HepG2 (cell line): ENCODE measurements around the gene DOCK9.

Source experiments
- BRCA1 ChIP-seq: sonication (generic); formaldehyde crosslinking; IDR thresholded peaks from 2 replicates; pipeline ENCODE4 v1.4.0; 2020; ENCODE audit warnings: missing genetic modification reagents
- DNMT1 ChIP-seq: sonication (generic); formaldehyde crosslinking; IDR thresholded peaks from 2 replicates; pipeline ENCODE4 v1.5.1; 2020; ENCODE audit warnings: mild to moderate bottlenecking, missing genetic modification reagents
- POLR2A ChIP-seq, 2 experiments: IDR thresholded peaks; 2 replicates each; pipeline ENCODE4 v1.6.1; 2011; ENCODE audit warnings: low read depth in 2 of 2, low read length in 2 of 2, mild to moderate bottlenecking in 1 of 2, moderate library complexity in 1 of 2; ENCODE audit not compliant: insufficient read depth in 1 of 2
- RAD21 ChIP-seq: fragments of 450-650 bp; formaldehyde crosslinking; IDR thresholded peaks from 2 replicates; pipeline ENCODE4 v1.5.0; 2020; ENCODE audit warnings: mild to moderate bottlenecking
- TCF7L2 ChIP-seq: IDR thresholded peaks from 2 replicates; pipeline ENCODE4 v1.6.1; 2011; ENCODE audit warnings: mild to moderate bottlenecking, low read depth, low read length, moderate library complexity
- ZNF274 ChIP-seq: sonication (generic); formaldehyde crosslinking; IDR thresholded peaks from 2 replicates; pipeline ENCODE4 v1.5.1; 2020; ENCODE audit warnings: mild to moderate bottlenecking, missing genetic modification reagents
- ZNF768 ChIP-seq: sonication (generic); formaldehyde crosslinking; IDR thresholded peaks from 2 replicates; pipeline ENCODE4 v1.4.0; 2020; ENCODE audit warnings: missing genetic modification reagents
- TF ChIP-seq, protein P1 (sequence below): sonication (generic); formaldehyde crosslinking; IDR thresholded peaks from 2 replicates; pipeline ENCODE4 v1.4.0; 2020; ENCODE audit warnings: missing genetic modification reagents
- TF ChIP-seq, protein P2 (sequence below): sonication (generic); formaldehyde crosslinking; IDR thresholded peaks from 2 replicates; pipeline ENCODE4 v1.5.1; 2020; ENCODE audit warnings: missing genetic modification reagents, mild to moderate bottlenecking, borderline replicate concordance
- TF ChIP-seq, protein P3 (sequence below): IDR thresholded peaks from 2 replicates; pipeline ENCODE4 v1.6.1; 2012; ENCODE audit warnings: inconsistent platforms
- TF ChIP-seq, protein P4 (sequence below): sonication (generic); formaldehyde crosslinking; IDR thresholded peaks from 2 replicates; pipeline ENCODE4 v1.4.0; 2020; ENCODE audit warnings: missing genetic modification reagents

DNA sequence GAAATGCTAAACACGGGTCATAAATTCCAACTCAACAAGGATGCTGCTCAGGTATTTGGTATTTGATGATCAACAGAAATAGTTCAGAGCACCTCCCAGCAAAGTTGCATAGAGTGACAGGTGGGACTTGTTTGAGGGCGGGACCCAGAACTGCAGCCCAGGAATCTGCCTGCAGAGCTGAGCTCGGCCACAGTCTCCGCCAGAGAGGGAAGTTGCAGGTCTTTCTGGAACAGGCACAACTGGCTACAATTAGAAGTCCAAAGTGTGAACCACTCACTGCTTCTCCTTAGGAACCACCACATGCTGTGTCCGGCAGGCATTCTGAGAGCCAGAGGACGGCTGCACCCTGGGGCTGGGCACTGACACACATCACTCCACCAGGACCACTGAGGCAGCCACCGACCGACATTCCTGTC is 226.5 kb downstream of the DOCK9 start:
- TF ChIP-seq, protein P1, sequence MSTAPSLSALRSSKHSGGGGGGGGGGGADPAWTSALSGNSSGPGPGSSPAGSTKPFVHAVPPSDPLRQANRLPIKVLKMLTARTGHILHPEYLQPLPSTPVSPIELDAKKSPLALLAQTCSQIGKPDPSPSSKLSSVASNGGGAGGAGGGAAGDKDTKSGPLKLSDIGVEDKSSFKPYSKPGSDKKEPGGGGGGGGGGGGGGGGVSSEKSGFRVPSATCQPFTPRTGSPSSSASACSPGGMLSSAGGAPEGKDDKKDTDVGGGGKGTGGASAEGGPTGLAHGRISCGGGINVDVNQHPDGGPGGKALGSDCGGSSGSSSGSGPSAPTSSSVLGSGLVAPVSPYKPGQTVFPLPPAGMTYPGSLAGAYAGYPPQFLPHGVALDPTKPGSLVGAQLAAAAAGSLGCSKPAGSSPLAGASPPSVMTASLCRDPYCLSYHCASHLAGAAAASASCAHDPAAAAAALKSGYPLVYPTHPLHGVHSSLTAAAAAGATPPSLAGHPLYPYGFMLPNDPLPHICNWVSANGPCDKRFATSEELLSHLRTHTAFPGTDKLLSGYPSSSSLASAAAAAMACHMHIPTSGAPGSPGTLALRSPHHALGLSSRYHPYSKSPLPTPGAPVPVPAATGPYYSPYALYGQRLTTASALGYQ (CRISPR knock-in tag), result no peak
- TF ChIP-seq DNMT1 (no peak), RAD21 (no peak), POLR2A (IDR thresholded peaks at IDR 0.05; ENCODE audit: insufficient read depth in 1 of 2, low read depth in 2 of 2, low read length in 2 of 2) (no peak), BRCA1 (CRISPR knock-in tag) (no peak), ZNF768 (no peak), TCF7L2 (no peak), ZNF274 (CRISPR knock-in tag) (no peak)
- TF ChIP-seq, protein P2, sequence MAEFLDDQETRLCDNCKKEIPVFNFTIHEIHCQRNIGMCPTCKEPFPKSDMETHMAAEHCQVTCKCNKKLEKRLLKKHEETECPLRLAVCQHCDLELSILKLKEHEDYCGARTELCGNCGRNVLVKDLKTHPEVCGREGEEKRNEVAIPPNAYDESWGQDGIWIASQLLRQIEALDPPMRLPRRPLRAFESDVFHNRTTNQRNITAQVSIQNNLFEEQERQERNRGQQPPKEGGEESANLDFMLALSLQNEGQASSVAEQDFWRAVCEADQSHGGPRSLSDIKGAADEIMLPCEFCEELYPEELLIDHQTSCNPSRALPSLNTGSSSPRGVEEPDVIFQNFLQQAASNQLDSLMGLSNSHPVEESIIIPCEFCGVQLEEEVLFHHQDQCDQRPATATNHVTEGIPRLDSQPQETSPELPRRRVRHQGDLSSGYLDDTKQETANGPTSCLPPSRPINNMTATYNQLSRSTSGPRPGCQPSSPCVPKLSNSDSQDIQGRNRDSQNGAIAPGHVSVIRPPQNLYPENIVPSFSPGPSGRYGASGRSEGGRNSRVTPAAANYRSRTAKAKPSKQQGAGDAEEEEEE (CRISPR knock-in tag), result no peak
- TF ChIP-seq, protein P3, sequence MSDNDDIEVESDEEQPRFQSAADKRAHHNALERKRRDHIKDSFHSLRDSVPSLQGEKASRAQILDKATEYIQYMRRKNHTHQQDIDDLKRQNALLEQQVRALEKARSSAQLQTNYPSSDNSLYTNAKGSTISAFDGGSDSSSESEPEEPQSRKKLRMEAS, result no peak
- TF ChIP-seq, protein P4, sequence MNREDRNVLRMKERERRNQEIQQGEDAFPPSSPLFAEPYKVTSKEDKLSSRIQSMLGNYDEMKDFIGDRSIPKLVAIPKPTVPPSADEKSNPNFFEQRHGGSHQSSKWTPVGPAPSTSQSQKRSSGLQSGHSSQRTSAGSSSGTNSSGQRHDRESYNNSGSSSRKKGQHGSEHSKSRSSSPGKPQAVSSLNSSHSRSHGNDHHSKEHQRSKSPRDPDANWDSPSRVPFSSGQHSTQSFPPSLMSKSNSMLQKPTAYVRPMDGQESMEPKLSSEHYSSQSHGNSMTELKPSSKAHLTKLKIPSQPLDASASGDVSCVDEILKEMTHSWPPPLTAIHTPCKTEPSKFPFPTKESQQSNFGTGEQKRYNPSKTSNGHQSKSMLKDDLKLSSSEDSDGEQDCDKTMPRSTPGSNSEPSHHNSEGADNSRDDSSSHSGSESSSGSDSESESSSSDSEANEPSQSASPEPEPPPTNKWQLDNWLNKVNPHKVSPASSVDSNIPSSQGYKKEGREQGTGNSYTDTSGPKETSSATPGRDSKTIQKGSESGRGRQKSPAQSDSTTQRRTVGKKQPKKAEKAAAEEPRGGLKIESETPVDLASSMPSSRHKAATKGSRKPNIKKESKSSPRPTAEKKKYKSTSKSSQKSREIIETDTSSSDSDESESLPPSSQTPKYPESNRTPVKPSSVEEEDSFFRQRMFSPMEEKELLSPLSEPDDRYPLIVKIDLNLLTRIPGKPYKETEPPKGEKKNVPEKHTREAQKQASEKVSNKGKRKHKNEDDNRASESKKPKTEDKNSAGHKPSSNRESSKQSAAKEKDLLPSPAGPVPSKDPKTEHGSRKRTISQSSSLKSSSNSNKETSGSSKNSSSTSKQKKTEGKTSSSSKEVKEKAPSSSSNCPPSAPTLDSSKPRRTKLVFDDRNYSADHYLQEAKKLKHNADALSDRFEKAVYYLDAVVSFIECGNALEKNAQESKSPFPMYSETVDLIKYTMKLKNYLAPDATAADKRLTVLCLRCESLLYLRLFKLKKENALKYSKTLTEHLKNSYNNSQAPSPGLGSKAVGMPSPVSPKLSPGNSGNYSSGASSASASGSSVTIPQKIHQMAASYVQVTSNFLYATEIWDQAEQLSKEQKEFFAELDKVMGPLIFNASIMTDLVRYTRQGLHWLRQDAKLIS, result no peak
